Left ventricle myocardium inferior (tissue), 1 donor: ENCODE data around the gene RGS6. TPM values are rescaled to one million over a fixed set of nuclear protein-coding genes. Genes with fewer than 3 reads are reported as not detected.

Experiments used
- DNase-seq: peaks from one replicate; pipeline ENCODE4 v3.0.0-alpha.2; 2020
- H3K27ac ChIP-seq: fragments of 200-600 bp; replicated peaks from 2 replicates; pipeline ENCODE4 v1.8.0; 2021
- H3K27me3 ChIP-seq: fragments of 200-600 bp; 2 replicates; pipeline ENCODE4 v1.8.0; 2021; ENCODE audit warnings: low read depth
- H3K36me3 ChIP-seq: fragments of 200-600 bp; 2 replicates; pipeline ENCODE4 v1.8.0; 2021
- H3K4me1 ChIP-seq: fragments of 200-600 bp; 2 replicates; pipeline ENCODE4 v1.8.0; 2021
- H3K4me3 ChIP-seq: fragments of 200-600 bp; 2 replicates; pipeline ENCODE4 v1.8.0; 2021; ENCODE audit warnings: mild to moderate bottlenecking, moderate library complexity
- H3K9me3 ChIP-seq: fragments of 200-600 bp; replicated peaks from 2 replicates; pipeline ENCODE4 v1.8.0; 2021
- intact Hi-C: fragments of 100-400 bp; cut with micrococcal nuclease; formaldehyde crosslinking; loops from one replicate; pipeline ENCODE4 v1.11.0; 2022
- total RNA-seq: library from RNA; stranded (reverse); fragmentation: NEBNext Ultra II Directional; extraction: Animal tissue kit (Norgen Biotek cat#: 25700); gene quantifications from one replicate; pipeline ENCODE4 v1.2.1, GENCODE V29; 2021
- TF ChIP-seq, protein P1 (sequence below): fragments of 200-600 bp; IDR thresholded peaks from 2 replicates; pipeline ENCODE4 v1.8.0; 2021; ENCODE audit warnings: antibody characterized with exemption, mild to moderate bottlenecking, borderline replicate concordance
- donor health status: DM: no; HTN: yes; CAD: no; lungs with severe emphysema.

Gene RGS6
- total RNA-seq, 1 donor from 2014 or later: 23.0 TPM

DNA sequence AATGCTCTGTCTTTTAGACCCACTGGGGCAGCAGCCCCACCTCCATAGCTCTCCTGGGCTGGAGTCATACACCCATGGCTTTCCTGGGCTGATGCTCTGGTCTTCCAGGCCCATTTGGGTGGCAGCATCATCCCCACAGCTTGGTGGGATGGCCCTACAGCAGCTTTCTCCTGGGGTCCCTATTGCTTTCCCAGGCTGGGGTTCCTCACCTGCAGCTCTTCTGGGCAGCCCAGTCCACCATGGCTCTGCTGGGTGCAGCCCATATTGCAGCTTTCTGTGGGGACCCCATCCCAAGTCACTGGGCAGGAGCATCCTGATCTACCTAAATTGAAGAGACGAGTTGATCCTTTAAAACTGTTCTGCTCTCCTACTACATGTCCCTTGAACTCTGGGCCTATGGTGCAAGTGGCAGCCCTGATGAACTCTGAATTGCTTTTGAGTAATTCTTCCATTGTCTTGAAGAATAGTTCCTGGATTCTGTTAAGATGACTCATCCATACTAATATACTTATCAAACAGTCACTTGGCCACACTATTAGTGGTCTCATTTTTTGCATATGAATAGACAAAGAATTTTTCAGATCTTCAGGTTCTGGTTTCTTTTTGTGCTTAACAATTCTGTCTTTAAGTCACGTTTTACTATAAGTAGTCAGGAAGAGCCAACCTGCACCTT, 571.6 kb downstream of the RGS6 start:
- DNase-seq: no peak
- intact Hi-C loops: no loop called here
- Histone ChIP-seq H3K27ac (no peak overlapping the region), H3K9me3 (peaks cover 11% of the 10 kb centered on the region), H3K36me3 (no peaks in the 10 kb centered on the region), H3K27me3 (no peaks in the 10 kb centered on the region), H3K4me1 (peaks cover 14% of the 10 kb centered on the region), H3K4me3 (no peak overlapping the region)
- TF ChIP-seq, protein P1, sequence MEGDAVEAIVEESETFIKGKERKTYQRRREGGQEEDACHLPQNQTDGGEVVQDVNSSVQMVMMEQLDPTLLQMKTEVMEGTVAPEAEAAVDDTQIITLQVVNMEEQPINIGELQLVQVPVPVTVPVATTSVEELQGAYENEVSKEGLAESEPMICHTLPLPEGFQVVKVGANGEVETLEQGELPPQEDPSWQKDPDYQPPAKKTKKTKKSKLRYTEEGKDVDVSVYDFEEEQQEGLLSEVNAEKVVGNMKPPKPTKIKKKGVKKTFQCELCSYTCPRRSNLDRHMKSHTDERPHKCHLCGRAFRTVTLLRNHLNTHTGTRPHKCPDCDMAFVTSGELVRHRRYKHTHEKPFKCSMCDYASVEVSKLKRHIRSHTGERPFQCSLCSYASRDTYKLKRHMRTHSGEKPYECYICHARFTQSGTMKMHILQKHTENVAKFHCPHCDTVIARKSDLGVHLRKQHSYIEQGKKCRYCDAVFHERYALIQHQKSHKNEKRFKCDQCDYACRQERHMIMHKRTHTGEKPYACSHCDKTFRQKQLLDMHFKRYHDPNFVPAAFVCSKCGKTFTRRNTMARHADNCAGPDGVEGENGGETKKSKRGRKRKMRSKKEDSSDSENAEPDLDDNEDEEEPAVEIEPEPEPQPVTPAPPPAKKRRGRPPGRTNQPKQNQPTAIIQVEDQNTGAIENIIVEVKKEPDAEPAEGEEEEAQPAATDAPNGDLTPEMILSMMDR: no peak

DNA sequence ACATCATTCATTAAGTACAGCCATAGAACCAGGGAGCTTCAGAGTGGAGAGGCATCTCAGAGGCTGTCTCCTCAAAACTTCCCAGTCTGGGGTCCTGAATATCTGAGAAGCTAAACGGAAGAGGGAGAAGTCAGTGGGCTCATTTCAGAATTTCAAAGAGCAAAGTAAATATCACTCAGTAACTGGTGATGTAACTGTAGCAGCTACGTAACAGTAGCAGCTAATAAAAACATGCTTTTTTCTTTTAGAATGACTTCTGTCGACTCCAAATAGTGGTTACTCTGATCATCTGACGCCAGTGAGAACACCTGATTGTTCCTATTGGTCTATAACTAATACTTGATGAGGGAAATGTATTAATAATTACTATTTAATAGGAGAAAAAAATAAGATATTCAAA, 578.3 kb downstream of the RGS6 start:
- DNase-seq: no peak
- H3K27ac ChIP-seq: no peak overlapping the region
- H3K27me3 ChIP-seq: no peaks in the 10 kb centered on the region
- no peaks in the 10 kb centered on the region for H3K9me3 ChIP-seq
- TF ChIP-seq, protein P1: no peak
- H3K36me3 ChIP-seq: no peaks in the 10 kb centered on the region
- intact Hi-C loops: no loop called here
- no peak overlapping the region for H3K4me3 ChIP-seq
- peaks cover 11% of the 10 kb centered on the region for H3K4me1 ChIP-seq

DNA sequence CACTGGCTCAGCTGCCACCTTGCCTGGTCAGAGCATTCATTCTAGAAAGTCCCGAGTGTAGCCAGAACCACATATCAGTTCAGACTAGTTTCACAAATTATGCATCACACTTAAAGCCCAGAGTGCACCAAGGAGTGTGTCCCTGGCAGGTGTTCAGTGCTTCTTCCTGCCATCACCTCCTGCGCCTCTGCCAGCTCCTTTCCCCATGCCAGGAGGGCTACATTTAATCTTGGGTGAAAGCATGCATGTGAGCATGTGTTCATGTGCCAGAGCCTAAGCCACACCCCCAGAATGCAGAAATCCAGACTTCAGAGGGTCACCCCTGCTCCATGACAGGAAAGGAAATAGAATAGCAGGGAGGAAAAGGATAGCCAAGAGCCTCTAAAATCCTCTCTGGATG, 580.1 kb downstream of the RGS6 start:
- Histone ChIP-seq H3K27ac (no peak overlapping the region), H3K9me3 (no peaks in the 10 kb centered on the region), H3K4me1 (peaks cover 8% of the 10 kb centered on the region), H3K27me3 (no peaks in the 10 kb centered on the region), H3K36me3 (no peaks in the 10 kb centered on the region), H3K4me3 (no peak overlapping the region)
- TF ChIP-seq, protein P1: no peak
- intact Hi-C loops: no loop called here
- DNase-seq: no peak

DNA sequence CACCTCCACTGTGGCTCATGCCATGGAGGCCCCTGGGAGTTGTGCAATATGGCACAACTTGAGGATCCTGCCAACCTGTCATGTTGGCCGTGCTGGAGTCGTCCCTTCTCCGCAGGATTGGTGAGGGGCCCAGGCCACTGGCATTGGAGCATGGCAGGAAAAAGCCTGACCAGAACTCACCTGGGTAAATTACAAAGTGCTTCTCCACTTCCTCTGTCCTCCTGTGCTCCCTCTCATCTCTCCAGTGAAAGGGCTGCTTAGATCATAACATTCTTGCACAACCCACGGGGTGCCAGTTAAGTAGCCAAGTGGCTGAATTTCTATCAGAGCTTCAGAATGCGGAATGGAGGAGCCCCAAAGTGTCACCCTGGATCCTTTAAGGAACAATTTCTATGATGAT, 580.7 kb downstream of the RGS6 start:
- intact Hi-C loops: no loop called here
- no peak for DNase-seq
- Histone ChIP-seq H3K36me3 (no peaks in the 10 kb centered on the region), H3K27ac (no peak overlapping the region), H3K9me3 (no peaks in the 10 kb centered on the region), H3K4me1 (peaks cover 8% of the 10 kb centered on the region), H3K4me3 (no peak overlapping the region), H3K27me3 (no peaks in the 10 kb centered on the region)
- TF ChIP-seq, protein P1: no peak

DNA sequence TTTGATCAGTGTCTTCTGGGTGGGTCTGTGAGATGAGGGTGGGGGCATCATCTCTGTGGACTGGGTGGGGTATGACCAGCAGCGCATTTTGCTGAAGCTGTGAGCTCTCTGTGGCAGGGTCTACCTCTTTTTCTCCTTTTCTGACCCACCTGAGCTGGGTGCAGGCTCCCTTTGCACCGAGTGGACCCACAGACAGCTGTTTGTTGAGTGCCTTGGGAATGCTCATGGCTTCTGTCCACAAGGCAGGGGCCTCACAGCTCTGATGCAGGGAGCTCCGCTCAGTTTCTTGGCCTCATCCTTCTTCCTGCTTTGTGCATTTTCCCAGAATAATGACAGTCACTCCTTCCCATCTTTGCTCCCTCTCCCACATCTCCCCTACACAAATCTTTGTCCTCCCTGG, 581.1 kb downstream of the RGS6 start:
- no peak overlapping the region for H3K27ac ChIP-seq
- H3K4me3 ChIP-seq: no peak overlapping the region
- no peaks in the 10 kb centered on the region for H3K27me3 ChIP-seq
- H3K36me3 ChIP-seq: no peaks in the 10 kb centered on the region
- TF ChIP-seq, protein P1: no peak
- H3K4me1 ChIP-seq: peaks cover 8% of the 10 kb centered on the region
- DNase-seq: no peak
- no peaks in the 10 kb centered on the region for H3K9me3 ChIP-seq
- intact Hi-C loops: no loop called here
